Thyroid gland (tissue), 4 donors: ENCODE results near the gene PSMD3. TPM values are rescaled to one million over a fixed set of nuclear protein-coding genes. Genes with fewer than 3 reads are reported as not detected.
A peak's percentile ranks its signal among the peaks of the same experiment; 100 is the strongest.

ENCODE experiments used
- DNase-seq, 2 donors: peaks; one replicate each; pipeline ENCODE4 v3.0.0-alpha.2; 2019
- H3K27ac ChIP-seq, 3 donors: fragments of 200-600 bp; sonication (generic); 1 replicate in 2 of 3; 2 replicates in 1 of 3; pipeline ENCODE4 v1.5.1; 2016 to 2019; ENCODE audit warnings: mild to moderate bottlenecking in 1 of 3, moderate library complexity in 1 of 3
- H3K27me3 ChIP-seq: fragments of 200-600 bp; sonication (generic); one replicate; pipeline ENCODE4 v1.5.1; 2019
- H3K36me3 ChIP-seq, 2 donors: fragments of 200-600 bp; sonication (generic); one replicate each; pipeline ENCODE4 v1.5.1; 2016 to 2019
- H3K4me1 ChIP-seq, 2 donors: fragments of 200-600 bp; sonication (generic); one replicate each; pipeline ENCODE4 v1.5.1; 2017 to 2019
- H3K4me3 ChIP-seq, 3 donors: fragments of 200-600 bp; sonication (generic); replicated peaks in 1 of 3; 1 replicate in 2 of 3; 2 replicates in 1 of 3; pipeline ENCODE4 v1.5.1; 2016; ENCODE audit warnings: mild to moderate bottlenecking in 1 of 3
- H3K9me3 ChIP-seq: fragments of 200-600 bp; sonication (generic); one replicate; pipeline ENCODE4 v1.5.1; 2017
- POLR2A ChIP-seq, 2 donors: fragments of 450-650 bp; IDR thresholded peaks; one replicate each; pipeline ENCODE4 v1.6.1; 2017; ENCODE audit warnings: antibody characterized with exemption in 2 of 2, mild to moderate bottlenecking in 2 of 2, moderate library complexity in 1 of 2
- WGBS, 2 donors: methylation state at CpG; one replicate each; pipeline ENCODE4 v1.1.5; 2017; 5-methylcytosine and 5-hydroxymethylcytosine counted together
- intact Hi-C: fragments of 100-400 bp; cut with DNase I; formaldehyde crosslinking; loops from one replicate; pipeline ENCODE4 v1.15.1; 2023
- total RNA-seq, 4 donors: library from RNA; depleted of rRNA; stranded (reverse); fragments of >200 nt; gene quantifications; one replicate each; pipeline ENCODE4 v1.2.3, GENCODE V29; 2016
- TF ChIP-seq, protein P1 (sequence below), 6 experiments: fragments of 200-600 bp in 3 of 6; fragments of 450-650 bp in 3 of 6; sonication (generic) in 3 of 6; IDR thresholded peaks; one replicate each; pipeline ENCODE4 v1.5.1; 2016 to 2019; ENCODE audit warnings: antibody characterized with exemption in 6 of 6, mild to moderate bottlenecking in 2 of 6, inconsistent platforms in 1 of 6, moderate library complexity in 1 of 6

Gene PSMD3
- total RNA-seq, 4 donors from 2014 or later = 65.0 to 100 (median 98.8) TPM

DNA sequence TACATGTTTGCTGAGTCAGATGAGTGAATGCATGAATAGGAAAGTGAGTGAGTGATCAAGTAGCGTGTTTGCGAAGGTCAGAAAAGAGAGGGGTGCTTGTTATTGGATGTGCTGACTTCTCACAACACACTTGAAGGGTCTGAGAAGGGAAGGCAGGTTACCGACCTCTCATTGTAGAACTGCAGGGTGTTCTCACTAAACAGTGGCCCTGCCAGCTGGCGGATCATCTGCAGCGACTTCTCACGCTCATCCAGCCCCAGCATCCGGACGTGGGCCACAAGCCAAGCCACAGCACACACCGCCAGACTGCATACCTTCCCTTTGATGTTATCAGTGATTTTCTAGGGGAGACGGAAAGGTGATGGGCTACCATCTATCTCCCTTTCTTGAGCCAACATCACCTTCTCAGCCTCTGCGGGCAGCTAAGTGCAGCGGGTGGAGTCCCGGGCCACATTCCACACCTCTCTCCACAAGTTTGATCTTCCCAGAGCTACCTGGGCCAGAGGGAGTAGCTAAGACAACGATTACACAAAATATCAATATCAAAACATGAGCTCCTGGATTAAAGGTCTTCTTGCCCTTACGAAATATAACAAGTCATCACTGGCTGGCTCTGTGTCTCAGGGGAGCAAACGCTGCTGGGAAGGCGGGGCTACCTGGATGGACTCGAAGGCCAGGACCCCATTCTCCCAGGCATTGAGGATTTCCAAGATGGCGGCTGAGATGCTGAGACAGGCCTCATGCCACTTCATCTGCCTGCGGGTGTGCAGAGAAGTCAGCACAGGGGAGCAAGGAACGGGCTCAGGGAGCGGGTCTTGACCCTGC is 45.6 kb downstream of the PSMD3 start:
- Histone ChIP-seq H3K4me3 (no peak overlapping the region), H3K27me3 (no peaks in the 10 kb centered on the region), H3K36me3 (peaks cover 15 to 20% of the 10 kb centered on the region in 2 donors), H3K27ac (peak overlapping the region; percentile 84 to 90 (median 87)), H3K4me1 (peaks cover 54 to 62% of the 10 kb centered on the region in 2 donors), H3K9me3 (no peaks in the 10 kb centered on the region)
- intact Hi-C loops = no loop called here
- peak; percentile 96 for DNase-seq
- peak in 1 of 2 donors; percentile 25 for TF ChIP-seq POLR2A (IDR thresholded peaks at IDR 0.05)
- TF ChIP-seq, protein P1, sequence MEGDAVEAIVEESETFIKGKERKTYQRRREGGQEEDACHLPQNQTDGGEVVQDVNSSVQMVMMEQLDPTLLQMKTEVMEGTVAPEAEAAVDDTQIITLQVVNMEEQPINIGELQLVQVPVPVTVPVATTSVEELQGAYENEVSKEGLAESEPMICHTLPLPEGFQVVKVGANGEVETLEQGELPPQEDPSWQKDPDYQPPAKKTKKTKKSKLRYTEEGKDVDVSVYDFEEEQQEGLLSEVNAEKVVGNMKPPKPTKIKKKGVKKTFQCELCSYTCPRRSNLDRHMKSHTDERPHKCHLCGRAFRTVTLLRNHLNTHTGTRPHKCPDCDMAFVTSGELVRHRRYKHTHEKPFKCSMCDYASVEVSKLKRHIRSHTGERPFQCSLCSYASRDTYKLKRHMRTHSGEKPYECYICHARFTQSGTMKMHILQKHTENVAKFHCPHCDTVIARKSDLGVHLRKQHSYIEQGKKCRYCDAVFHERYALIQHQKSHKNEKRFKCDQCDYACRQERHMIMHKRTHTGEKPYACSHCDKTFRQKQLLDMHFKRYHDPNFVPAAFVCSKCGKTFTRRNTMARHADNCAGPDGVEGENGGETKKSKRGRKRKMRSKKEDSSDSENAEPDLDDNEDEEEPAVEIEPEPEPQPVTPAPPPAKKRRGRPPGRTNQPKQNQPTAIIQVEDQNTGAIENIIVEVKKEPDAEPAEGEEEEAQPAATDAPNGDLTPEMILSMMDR (IDR thresholded peaks at IDR 0.05) = no peak
- WGBS, 2 donors = 32 to 42% methylated on average over 19 to 21 of the region's 22 CpGs

DNA sequence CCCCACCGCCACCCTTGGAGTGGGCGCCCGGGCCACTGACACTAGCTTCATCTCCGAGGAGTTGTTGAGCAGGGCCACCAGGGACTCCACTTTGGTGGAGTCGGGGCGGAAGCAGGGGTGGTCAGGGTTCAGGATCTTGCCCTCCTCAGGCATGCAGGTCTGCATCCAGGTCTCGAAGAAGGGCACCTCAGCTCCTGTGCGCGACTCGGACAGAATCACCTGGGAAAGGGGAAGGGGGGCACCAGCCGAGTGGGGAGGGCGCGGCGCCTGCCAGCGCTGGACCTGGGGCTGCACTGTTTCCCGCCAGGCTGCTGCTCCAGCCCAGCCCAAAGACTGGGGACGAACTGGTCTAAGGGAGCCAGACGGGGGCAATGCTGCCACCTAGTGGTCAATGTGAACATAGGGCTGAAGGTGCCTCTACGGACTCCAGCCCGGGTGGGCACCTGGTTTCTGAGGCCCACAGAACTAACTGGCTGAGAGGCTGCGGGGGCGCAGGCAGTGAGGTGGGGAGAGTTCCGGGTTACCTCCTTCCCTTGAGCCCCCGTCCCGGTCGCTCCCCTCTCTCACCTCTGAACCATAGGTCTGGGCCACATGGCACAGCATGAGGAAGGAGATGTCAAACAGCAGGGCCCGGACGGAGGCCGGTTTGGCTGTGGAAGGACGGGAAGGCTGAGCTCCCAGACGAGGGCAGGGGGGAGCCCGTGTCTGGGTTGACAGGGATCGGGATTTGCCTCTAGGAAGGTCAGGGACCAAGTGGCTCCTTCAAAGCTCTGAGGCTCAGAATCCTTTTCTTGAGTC is 46.4 kb downstream of the PSMD3 start:
- WGBS, 2 donors = 24 to 33% methylated on average over 12 to 28 of the region's 33 CpGs
- H3K4me1 ChIP-seq = peaks cover 48 to 60% of the 10 kb centered on the region in 2 donors
- intact Hi-C loops = no loop called here
- H3K4me3 ChIP-seq = no peak overlapping the region
- DNase-seq = peak; percentile 85 to 90
- H3K27me3 ChIP-seq = no peaks in the 10 kb centered on the region
- H3K36me3 ChIP-seq = peaks cover 22 to 27% of the 10 kb centered on the region in 2 donors
- peak overlapping the region; percentile 84 to 90 (median 87) for H3K27ac ChIP-seq
- H3K9me3 ChIP-seq = no peaks in the 10 kb centered on the region
- TF ChIP-seq, protein P1 (IDR thresholded peaks at IDR 0.05) = peak; percentile 84 to 95 (median 90)
- no peak for TF ChIP-seq POLR2A (IDR thresholded peaks at IDR 0.05)

DNA sequence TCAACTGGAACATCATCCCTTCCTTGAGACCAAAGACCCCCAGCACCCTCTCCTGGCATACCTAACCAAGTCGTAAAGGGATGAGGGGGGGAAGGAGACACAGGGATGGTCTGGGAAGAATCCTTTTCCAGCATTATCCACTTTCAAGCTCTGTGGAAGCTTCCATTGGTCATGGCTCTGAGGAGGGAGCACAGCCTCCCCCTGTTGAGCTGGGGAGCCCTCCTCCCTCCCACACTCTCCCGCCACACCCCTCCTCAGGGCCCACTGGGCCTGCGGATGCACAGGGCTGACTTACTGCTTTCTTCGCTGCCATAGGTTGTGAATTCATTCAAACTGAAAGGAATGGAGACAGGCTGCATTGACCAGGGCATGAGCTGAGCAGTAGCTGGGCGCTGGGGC is 47.0 kb downstream of the PSMD3 start:
- H3K27ac ChIP-seq = peak overlapping the region in 2 of 3 donors; percentile 87 to 90
- intact Hi-C loops = no loop called here
- WGBS, 2 donors = 83 to 89% methylated on average over 5 of the region's 5 CpGs
- DNase-seq = no peak
- TF ChIP-seq POLR2A (IDR thresholded peaks at IDR 0.05) = no peak
- TF ChIP-seq, protein P1 (IDR thresholded peaks at IDR 0.05) = no peak
- peaks cover 45 to 60% of the 10 kb centered on the region in 2 donors for H3K4me1 ChIP-seq
- no peak overlapping the region for H3K4me3 ChIP-seq
- no peaks in the 10 kb centered on the region for H3K9me3 ChIP-seq
- no peaks in the 10 kb centered on the region for H3K27me3 ChIP-seq
- peaks cover 27 to 33% of the 10 kb centered on the region in 2 donors for H3K36me3 ChIP-seq

DNA sequence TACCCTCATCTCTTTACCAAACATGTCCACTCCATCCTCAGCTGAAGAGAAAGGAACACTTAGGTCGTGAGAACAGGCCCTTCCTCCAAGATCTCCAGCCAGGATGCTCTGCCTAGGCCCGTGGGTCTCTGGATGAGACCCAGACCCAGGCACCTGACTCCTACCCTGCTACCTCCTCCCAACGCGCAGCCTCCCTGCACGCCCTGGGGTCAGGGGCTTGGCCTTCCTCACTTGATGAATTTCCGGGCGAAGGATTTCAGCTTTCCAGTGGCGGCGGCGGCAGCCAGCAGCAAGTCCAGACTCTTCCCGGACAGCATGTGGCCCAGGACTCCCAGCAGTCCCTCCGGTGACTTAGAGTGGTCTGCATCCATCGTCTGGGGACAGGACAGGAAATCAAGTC is 48.0 kb downstream of the PSMD3 start:
- TF ChIP-seq POLR2A (IDR thresholded peaks at IDR 0.05) = no peak
- TF ChIP-seq, protein P1 (IDR thresholded peaks at IDR 0.05) = no peak
- 97 to 100% methylated on average over 7 to 13 of the region's 13 CpGs for WGBS, 2 donors
- DNase-seq = no peak
- no peaks in the 10 kb centered on the region for H3K27me3 ChIP-seq
- H3K4me3 ChIP-seq = no peak overlapping the region
- peaks cover 36 to 53% of the 10 kb centered on the region in 2 donors for H3K4me1 ChIP-seq
- peaks cover 33 to 40% of the 10 kb centered on the region in 2 donors for H3K36me3 ChIP-seq
- no peak overlapping the region for H3K27ac ChIP-seq
- intact Hi-C loops = no loop called here
- H3K9me3 ChIP-seq = no peaks in the 10 kb centered on the region
